BLaER1 treated with 17β-estradiol and CSF1 and Interleukin-3, amounts not matched to agents 10 nM and 100 nM (cell line): ENCODE results near the gene POU6F2.
A peak's percentile ranks its signal among the peaks of the same experiment; 100 is the strongest.

Source experiments
- H3K27ac ChIP-seq, 11 experiments: shearing (Covaris generic); formaldehyde crosslinking; 2 replicates each; pipeline ENCODE4 v1.8.1; 2022
- H3K27me3 ChIP-seq, 11 experiments: shearing (Covaris generic); formaldehyde crosslinking; 2 replicates each; pipeline ENCODE4 v1.8.1; 2022
- H3K36me3 ChIP-seq, 11 experiments: shearing (Covaris generic); formaldehyde crosslinking; 2 replicates each; pipeline ENCODE4 v1.8.1; 2022
- H3K4me1 ChIP-seq, 10 experiments: shearing (Covaris generic); formaldehyde crosslinking; 2 replicates each; pipeline ENCODE4 v1.8.1; 2022
- H3K4me2 ChIP-seq, 11 experiments: shearing (Covaris generic); formaldehyde crosslinking; 2 replicates each; pipeline ENCODE4 v1.8.1; 2022
- H3K4me3 ChIP-seq, 10 experiments: shearing (Covaris generic); formaldehyde crosslinking; 2 replicates each; pipeline ENCODE4 v1.8.1; 2022
- H3K9ac ChIP-seq, 11 experiments: shearing (Covaris generic); formaldehyde crosslinking; 2 replicates each; pipeline ENCODE4 v1.8.1; 2022
- H3K9me3 ChIP-seq, 11 experiments: shearing (Covaris generic); formaldehyde crosslinking; replicated peaks in 1 of 11; 2 replicates each; pipeline ENCODE4 v1.8.1; 2022
- H4K20me1 ChIP-seq, 11 experiments: shearing (Covaris generic); formaldehyde crosslinking; 2 replicates each; pipeline ENCODE4 v1.8.1; 2022
- Cebpa-rat ChIP-seq, 11 experiments: shearing (Covaris generic); IDR thresholded peaks; 2 replicates each; pipeline ENCODE4 v1.8.1; 2022

The POU6F2 gene

DNA sequence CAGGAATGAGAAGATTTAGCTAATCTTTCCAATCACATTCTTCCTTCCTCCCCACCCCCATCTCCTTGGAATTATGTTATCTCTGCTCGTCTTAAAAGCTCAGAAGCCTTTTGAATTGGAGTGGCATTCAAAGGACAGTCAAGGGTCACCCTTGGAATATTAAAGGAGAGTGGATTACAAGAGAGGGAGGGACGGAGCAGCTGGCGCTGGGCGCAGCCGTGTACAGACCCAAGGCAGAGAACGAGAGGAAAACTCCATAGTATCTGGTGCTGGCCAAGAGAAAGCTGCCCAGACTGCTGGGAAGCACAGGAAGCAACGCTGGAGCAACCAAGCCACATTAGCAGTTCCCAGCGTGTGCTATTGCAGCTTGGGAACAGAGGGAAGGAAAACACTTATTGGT is 95.7 kb downstream of the POU6F2 start:
- Histone ChIP-seq H4K20me1 (peaks cover 0 to 8% (median 0%) of the 10 kb centered on the region in 11 experiments; a peak in 2 of 22 replicates), H3K27me3 (no peaks in the 10 kb centered on the region), H3K9me3 (no peaks in the 10 kb centered on the region), H3K4me3 (no peak overlapping the region), H3K27ac (no peak overlapping the region), H3K9ac (no peak overlapping the region), H3K4me2 (no peak overlapping the region), H3K36me3 (no peaks in the 10 kb centered on the region), H3K4me1 (peaks cover 0 to 27% (median 11%) of the 10 kb centered on the region in 10 experiments; a peak in 13 of 20 replicates)
- no peak for TF ChIP-seq Cebpa-rat (IDR thresholded peaks at IDR 0.05)

DNA sequence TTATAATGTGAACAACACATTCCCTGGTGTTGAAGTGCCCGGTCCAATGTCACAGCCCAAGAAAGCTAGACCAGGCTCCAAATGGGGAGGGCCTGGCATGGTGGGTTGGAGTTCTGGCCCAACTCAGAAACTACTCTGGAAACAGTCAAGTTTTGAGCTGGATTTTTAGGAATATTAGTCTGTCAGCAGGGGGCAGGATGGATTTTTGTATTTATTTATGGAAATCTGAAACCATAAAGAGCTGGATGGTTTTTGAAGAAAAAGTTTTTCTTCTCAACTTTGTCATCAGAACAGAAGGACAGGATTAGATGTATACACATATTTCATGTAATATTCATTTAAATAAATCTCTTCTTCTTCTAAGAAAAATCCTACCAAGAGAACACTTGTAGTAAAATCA is 97.5 kb downstream of the POU6F2 start:
- peak overlapping the region in 4 of 11 experiments; percentile 7 to 28 (median 24); a peak in 5 of 22 replicates for H3K4me2 ChIP-seq
- no peak for TF ChIP-seq Cebpa-rat (IDR thresholded peaks at IDR 0.05)
- peaks cover 0 to 11% (median 5%) of the 10 kb centered on the region in 10 experiments; a peak in 13 of 20 replicates for H3K4me1 ChIP-seq
- H3K36me3 ChIP-seq: no peaks in the 10 kb centered on the region
- H4K20me1 ChIP-seq: peaks cover 0 to 4% (median 0%) of the 10 kb centered on the region in 11 experiments; a peak in 1 of 22 replicates
- no peaks in the 10 kb centered on the region for H3K27me3 ChIP-seq
- no peak overlapping the region for H3K9ac ChIP-seq
- no peaks in the 10 kb centered on the region for H3K9me3 ChIP-seq
- no peak overlapping the region for H3K4me3 ChIP-seq
- H3K27ac ChIP-seq: no peak overlapping the region

DNA sequence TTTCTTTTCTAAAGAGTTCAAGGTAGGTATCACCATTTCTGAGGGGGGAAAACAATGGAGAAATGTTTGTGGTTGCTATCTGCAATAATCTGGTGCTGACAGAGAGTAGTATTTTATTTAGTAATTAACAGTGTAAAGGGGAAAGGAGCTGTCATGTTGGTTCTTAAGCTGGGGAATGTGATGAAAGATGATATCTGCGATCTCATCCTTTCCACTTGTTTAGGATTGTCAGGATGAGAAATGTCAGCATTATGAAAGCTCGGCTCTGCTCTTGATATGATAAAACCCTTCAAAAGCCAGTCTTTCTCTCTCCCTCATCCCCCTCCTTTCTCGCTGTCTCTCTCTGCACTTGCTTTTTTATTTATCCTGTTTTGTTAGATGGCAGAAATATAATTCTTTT is 106.1 kb downstream of the POU6F2 start:
- H3K4me2 ChIP-seq: no peak overlapping the region
- no peak overlapping the region for H3K27ac ChIP-seq
- no peak overlapping the region for H3K4me3 ChIP-seq
- H3K4me1 ChIP-seq: peaks cover 8 to 17% (median 15%) of the 10 kb centered on the region in 10 experiments; a peak in 19 of 20 replicates
- H4K20me1 ChIP-seq: no peaks in the 10 kb centered on the region
- no peak for TF ChIP-seq Cebpa-rat (IDR thresholded peaks at IDR 0.05)
- H3K36me3 ChIP-seq: no peaks in the 10 kb centered on the region
- no peaks in the 10 kb centered on the region; a peak in 1 of 22 replicates for H3K27me3 ChIP-seq
- no peaks in the 10 kb centered on the region for H3K9me3 ChIP-seq
- H3K9ac ChIP-seq: no peak overlapping the region

DNA sequence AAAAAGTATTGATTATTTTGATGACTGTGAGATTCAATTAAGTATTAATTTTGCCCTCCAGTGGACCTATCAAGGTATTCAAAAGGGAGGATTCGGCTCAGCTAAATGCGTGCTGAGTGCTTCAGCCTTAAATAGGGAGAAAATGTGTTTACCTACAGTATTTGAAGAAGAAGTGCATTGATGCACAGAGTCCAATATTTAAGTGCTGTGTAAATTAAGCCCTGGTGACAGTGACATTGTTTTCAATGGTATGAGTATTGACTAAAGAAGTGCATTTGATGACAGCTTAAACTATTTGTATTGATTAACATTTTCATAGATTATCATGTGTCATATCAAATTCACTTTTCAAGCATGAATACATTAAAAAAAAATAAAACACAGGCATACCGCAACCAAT is 106.6 kb downstream of the POU6F2 start:
- no peak overlapping the region for H3K27ac ChIP-seq
- peak overlapping the region in 9 of 11 experiments; percentile 33 to 84 (median 63); a peak in 16 of 22 replicates for H3K4me2 ChIP-seq
- H3K4me1 ChIP-seq: peaks cover 8 to 19% (median 16%) of the 10 kb centered on the region in 10 experiments; a peak in 19 of 20 replicates
- H3K4me3 ChIP-seq: no peak overlapping the region
- no peaks in the 10 kb centered on the region for H3K36me3 ChIP-seq
- no peaks in the 10 kb centered on the region for H4K20me1 ChIP-seq
- no peak for TF ChIP-seq Cebpa-rat (IDR thresholded peaks at IDR 0.05)
- H3K27me3 ChIP-seq: no peaks in the 10 kb centered on the region; a peak in 1 of 22 replicates
- H3K9me3 ChIP-seq: no peaks in the 10 kb centered on the region
- H3K9ac ChIP-seq: no peak overlapping the region

DNA sequence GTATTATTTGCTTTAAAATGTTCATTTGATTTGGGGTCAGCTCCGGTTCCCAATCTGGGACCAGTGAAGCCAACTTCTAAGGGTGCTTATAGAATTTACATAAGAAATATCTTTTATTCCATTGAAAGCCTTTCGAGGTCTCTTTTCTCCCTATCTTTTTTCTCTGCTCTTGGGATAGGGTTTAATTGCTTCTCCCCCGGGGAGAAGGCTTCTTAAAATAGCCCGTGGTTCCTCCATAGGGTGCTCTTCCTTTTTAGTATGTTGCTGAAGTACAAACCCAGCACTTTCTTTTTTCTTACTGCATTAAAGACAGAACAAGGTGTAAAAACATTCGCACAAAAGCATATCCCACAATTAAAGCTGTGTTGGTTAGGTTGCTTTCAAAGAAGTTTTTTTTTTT is 107.5 kb downstream of the POU6F2 start:
- Histone ChIP-seq H3K27me3 (no peaks in the 10 kb centered on the region; a peak in 1 of 22 replicates), H3K27ac (no peak overlapping the region), H3K36me3 (no peaks in the 10 kb centered on the region), H3K4me2 (peak overlapping the region; percentile 33 to 84 (median 63)), H3K9ac (no peak overlapping the region), H4K20me1 (no peaks in the 10 kb centered on the region), H3K9me3 (no peaks in the 10 kb centered on the region), H3K4me1 (peaks cover 8 to 27% (median 20%) of the 10 kb centered on the region in 10 experiments; a peak in 19 of 20 replicates), H3K4me3 (no peak overlapping the region)
- no peak for TF ChIP-seq Cebpa-rat (IDR thresholded peaks at IDR 0.05)

DNA sequence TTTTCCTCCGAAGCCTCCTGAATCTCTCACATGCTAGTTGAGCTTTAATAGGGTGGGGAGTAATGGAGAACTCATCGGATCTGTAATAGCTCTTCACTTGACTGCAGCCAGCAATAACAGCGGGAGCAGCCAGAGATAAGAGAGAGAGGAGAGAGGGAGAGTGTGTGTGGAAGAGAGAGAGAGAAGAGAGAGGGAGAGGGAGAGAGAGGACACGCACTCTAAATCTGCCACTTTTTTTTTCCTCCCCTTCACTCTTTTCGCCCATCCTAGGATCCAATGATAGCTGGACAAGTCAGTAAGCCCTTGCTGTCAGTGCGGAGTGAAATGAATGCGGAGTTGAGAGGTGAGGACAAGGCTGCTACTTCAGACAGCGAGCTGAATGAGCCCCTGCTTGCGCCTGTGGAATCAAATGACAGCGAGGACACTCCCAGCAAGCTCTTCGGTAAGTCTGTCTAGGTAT is 107.9 kb downstream of the POU6F2 start:
- no peaks in the 10 kb centered on the region for H3K9me3 ChIP-seq
- no peak overlapping the region for H3K4me3 ChIP-seq
- H3K36me3 ChIP-seq: no peaks in the 10 kb centered on the region
- no peaks in the 10 kb centered on the region; a peak in 1 of 22 replicates for H3K27me3 ChIP-seq
- H3K9ac ChIP-seq: no peak overlapping the region
- H3K27ac ChIP-seq: no peak overlapping the region
- no peaks in the 10 kb centered on the region for H4K20me1 ChIP-seq
- TF ChIP-seq Cebpa-rat (IDR thresholded peaks at IDR 0.05): no peak
- H3K4me2 ChIP-seq: peak overlapping the region; percentile 33 to 84 (median 63)
- H3K4me1 ChIP-seq: peaks cover 8 to 30% (median 21%) of the 10 kb centered on the region in 10 experiments; a peak in 19 of 20 replicates

DNA sequence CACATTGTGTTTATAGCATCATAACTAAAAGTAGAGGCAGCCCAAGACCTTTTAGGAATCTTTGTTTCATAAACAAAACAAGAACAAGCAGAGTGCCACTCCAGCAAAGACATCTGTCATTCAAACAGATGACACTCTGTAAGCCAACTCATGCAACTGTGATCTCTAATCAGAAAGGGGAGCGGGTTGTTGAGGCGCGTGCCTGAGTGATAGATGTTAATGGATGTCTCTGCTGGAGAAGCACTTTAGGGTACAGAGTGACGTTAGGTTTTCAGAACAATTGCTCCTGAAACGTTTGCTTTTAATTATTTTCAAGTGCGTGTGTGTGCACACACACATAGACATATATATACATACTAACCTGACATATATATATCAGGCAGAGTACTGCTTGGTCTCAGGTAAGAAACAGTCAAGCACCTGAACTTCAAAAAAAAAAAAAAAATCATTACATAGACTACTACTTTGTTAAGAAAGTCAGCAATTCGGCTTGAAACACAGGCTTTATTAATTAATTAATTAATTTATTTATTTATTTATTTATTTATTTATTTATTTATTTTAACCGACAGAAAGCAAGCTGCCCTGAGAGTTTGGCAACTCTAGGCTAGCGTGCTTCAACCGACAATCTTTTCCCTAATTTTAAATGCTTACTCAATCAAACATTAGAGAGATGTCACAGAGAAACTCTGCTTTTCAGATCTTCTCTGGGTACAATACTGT is 109.1 kb downstream of the POU6F2 start:
- H3K4me1 ChIP-seq: peaks cover 8 to 38% (median 21%) of the 10 kb centered on the region in 10 experiments; a peak in 19 of 20 replicates
- TF ChIP-seq Cebpa-rat (IDR thresholded peaks at IDR 0.05): no peak
- H3K36me3 ChIP-seq: no peaks in the 10 kb centered on the region
- H3K4me3 ChIP-seq: no peak overlapping the region
- no peaks in the 10 kb centered on the region for H4K20me1 ChIP-seq
- no peak overlapping the region for H3K4me2 ChIP-seq
- H3K9me3 ChIP-seq: no peaks in the 10 kb centered on the region
- H3K27ac ChIP-seq: no peak overlapping the region
- no peak overlapping the region for H3K9ac ChIP-seq
- H3K27me3 ChIP-seq: no peaks in the 10 kb centered on the region; a peak in 1 of 22 replicates

DNA sequence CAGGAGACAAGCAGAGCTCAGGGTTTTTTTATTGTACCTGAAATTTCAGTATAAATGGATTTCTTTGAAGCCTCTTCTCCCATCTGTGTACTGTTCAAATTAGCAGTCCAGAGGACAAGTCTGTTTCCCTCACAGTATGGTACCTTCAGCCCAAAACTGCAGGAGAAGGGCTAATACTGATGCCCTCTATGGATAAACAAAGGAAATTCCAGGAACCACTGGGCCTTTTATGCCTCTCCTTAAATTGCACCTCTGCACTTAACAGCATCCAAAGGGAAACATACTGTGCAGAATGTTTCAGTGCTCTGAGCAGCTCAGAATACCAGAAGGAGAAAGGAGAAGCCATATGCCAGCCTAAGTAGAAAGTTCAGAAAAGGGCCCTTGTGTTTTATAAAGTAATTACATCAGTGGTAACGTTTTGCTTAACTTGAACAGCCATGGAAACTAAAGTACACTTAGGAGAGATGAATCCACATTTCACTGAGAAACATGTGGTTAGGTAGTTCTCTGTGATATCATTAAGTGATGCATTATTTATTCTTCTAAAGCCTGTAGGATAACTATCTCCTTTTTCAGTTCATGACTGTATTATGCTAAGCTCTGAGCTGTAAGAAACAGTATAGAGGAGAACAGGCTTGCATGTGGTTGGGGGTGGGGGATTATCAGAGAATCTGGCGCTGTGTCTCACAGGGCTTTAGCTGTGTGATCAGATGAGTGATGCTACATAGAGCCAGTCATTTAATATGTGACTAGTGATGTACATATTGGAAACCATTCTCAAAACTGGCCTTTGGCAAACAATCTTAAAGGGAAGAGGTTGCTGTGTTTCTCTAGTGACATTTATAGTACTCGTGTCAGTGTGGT is 111.3 kb downstream of the POU6F2 start:
- Histone ChIP-seq H3K4me3 (no peak overlapping the region), H3K9me3 (no peaks in the 10 kb centered on the region), H3K36me3 (no peaks in the 10 kb centered on the region), H3K27ac (no peak overlapping the region), H3K27me3 (no peaks in the 10 kb centered on the region; a peak in 1 of 22 replicates), H3K4me1 (peaks cover 8 to 38% (median 20%) of the 10 kb centered on the region in 10 experiments; a peak in 19 of 20 replicates), H4K20me1 (no peaks in the 10 kb centered on the region), H3K9ac (no peak overlapping the region), H3K4me2 (peak overlapping the region in 4 of 11 experiments; percentile 13 to 36 (median 34); a peak in 6 of 22 replicates)
- no peak for TF ChIP-seq Cebpa-rat (IDR thresholded peaks at IDR 0.05)

DNA sequence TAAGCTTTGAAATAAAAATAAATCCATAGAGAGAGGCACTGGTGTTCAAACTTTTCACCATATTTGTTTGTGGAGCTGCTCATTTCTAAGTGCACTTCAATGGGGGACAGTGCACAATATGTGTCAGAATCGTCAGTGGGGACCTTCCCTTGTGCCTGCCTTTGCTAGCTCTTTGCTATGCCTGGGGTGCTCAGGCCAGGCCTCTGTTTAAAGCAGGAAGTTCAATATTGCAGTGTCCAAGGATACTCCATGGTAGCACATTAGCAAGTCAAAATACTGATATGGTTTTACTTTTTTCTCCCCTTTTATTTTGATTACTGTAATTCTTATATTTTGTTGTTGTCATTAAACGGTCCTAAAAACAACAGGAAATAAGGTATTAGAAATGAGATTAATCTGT is 113.4 kb downstream of the POU6F2 start:
- no peak for TF ChIP-seq Cebpa-rat (IDR thresholded peaks at IDR 0.05)
- Histone ChIP-seq H3K36me3 (no peaks in the 10 kb centered on the region), H3K4me2 (peak overlapping the region in 3 of 11 experiments; percentile 6 to 43 (median 28); a peak in 2 of 22 replicates), H3K9me3 (no peaks in the 10 kb centered on the region), H3K4me1 (peaks cover 0 to 32% (median 20%) of the 10 kb centered on the region in 10 experiments; a peak in 18 of 20 replicates), H3K27ac (no peak overlapping the region), H3K27me3 (no peaks in the 10 kb centered on the region), H4K20me1 (no peaks in the 10 kb centered on the region), H3K4me3 (no peak overlapping the region), H3K9ac (no peak overlapping the region)
